Activated naive CD8-positive, alpha-beta T cell (primary cell): ENCODE data around the gene ACKR3.

Source experiments
- H3K27ac Mint-ChIP-seq: one replicate; pipeline ENCODE4 v1.8.0; 2021; ENCODE audit warnings: mixed read lengths
- H3K27me3 Mint-ChIP-seq: one replicate; pipeline ENCODE4 v1.8.0; 2021; ENCODE audit warnings: mixed read lengths
- H3K36me3 Mint-ChIP-seq: one replicate; pipeline ENCODE4 v1.8.0; 2021; ENCODE audit warnings: mixed read lengths
- H3K4me1 Mint-ChIP-seq: one replicate; pipeline ENCODE4 v1.8.0; 2021; ENCODE audit warnings: low read depth, mixed read lengths
- H3K4me3 Mint-ChIP-seq: one replicate; pipeline ENCODE4 v1.8.0; 2021; ENCODE audit warnings: mild to moderate bottlenecking, mixed read lengths
- H3K9me3 Mint-ChIP-seq: one replicate; pipeline ENCODE4 v1.8.0; 2021; ENCODE audit warnings: low read depth, mixed read lengths

The ACKR3 gene

DNA sequence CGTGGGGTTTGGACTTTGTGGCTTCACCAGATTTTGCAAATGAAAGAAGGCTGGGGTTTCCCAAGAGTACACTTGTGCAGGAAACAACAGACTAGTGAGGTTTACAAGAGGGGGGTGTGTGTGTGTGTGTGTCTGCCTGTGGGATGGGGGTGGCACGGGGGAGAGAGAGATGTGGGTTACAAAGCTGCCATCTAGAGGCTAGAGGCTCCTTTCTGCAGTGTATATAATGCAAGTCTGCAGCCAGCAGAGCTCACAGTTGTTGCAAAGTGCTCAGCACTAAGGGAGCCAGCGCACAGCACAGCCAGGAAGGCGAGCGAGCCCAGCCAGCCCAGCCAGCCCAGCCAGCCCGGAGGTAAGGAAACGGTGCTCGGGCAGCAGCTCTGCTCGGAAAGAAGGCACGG lies at the start of gene ACKR3:
TSS of gene ACKR3 (plus strand) at position 253 of the 401 bp plus-strand sequence. CDS start 10,641 bp downstream, outside the sequence.
- H3K27me3 Mint-ChIP-seq = no peaks in the 10 kb centered on the region
- H3K4me1 Mint-ChIP-seq = peaks cover 28% of the 10 kb centered on the region
- H3K9me3 Mint-ChIP-seq = no peaks in the 10 kb centered on the region
- H3K36me3 Mint-ChIP-seq = no peaks in the 10 kb centered on the region
- H3K4me3 Mint-ChIP-seq = peak within 1 kb of the TSS; percentile 85
- peak within 1 kb of the TSS; percentile 16 for H3K27ac Mint-ChIP-seq

DNA sequence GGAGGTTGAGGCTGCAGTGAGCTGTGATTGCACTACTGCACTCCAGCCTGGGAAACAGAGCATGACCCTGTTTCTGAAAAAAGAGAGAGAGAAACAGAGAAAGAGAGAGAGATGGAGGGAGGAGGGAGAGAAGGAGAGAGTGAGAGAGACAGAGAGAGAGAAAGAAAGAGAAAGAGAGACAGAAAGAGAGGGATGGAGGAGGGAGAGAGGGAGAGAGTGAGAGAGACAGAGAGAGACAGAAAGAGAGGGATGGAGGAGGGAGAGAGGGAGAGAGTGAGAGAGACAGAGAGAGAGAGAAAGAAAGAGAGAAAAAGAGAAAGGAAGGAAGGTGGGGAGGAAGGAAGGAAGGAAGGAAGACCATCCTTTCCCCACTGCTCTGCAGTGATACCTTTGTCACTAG lies 48.1 kb upstream of the ACKR3 start:
- Mint-ChIP-seq H3K9me3 (no peaks in the 10 kb centered on the region), H3K4me3 (no peak overlapping the region), H3K27me3 (peaks cover 2% of the 10 kb centered on the region), H3K36me3 (no peaks in the 10 kb centered on the region), H3K27ac (no peak overlapping the region), H3K4me1 (peaks cover 2% of the 10 kb centered on the region)

DNA sequence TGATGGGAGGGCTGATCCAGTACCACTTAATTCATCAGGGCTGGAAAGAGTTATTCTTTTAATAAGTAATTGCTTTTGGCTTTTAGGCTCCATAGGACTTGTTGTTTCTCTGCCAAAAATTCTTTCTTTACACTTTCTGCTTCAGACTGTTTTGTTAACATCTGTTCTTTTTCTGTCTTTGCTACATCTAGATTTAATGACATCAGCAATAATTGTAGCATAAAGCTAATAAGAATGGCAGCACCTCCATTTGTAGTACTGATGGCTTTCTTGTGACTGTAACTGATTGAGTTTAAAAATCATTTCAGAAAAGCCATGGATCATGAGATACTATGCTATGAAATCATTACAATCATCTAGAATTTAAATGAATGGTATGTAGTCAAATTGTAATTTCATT lies 46.4 kb upstream of the ACKR3 start:
- Mint-ChIP-seq H3K4me3 (no peak overlapping the region), H3K27me3 (peaks cover 2% of the 10 kb centered on the region), H3K36me3 (no peaks in the 10 kb centered on the region), H3K4me1 (peaks cover 2% of the 10 kb centered on the region), H3K27ac (no peak overlapping the region), H3K9me3 (no peaks in the 10 kb centered on the region)

DNA sequence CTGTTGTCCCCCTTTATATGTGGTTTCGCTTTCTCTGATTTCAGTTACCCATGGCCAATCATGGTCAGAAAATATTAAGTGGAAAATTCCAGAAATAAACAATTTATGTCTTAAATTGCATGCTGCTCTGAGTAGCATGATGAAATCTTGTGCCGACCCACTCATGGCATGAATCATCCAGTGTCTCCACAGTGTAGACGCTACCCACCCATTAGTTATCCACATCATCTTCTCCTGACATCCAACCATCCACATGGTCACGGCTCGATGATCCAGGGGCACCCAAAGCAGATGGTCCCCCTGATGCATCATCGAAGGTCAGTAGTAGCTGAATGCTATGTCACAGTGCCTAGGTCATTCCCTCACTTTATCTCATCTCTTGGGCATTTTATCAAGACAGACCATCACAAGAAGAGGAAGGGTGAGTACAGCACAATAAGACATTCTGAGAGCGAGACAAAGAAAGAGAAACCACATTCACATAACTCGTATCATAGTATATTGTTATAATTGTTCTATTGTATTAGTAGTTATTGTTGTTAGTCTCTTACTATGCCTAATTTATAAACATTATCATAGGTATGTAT lies 44.1 kb upstream of the ACKR3 start:
- Mint-ChIP-seq H3K9me3 (no peaks in the 10 kb centered on the region), H3K27ac (no peak overlapping the region), H3K4me3 (no peak overlapping the region), H3K36me3 (no peaks in the 10 kb centered on the region), H3K27me3 (peaks cover 2% of the 10 kb centered on the region), H3K4me1 (peaks cover 2% of the 10 kb centered on the region)

DNA sequence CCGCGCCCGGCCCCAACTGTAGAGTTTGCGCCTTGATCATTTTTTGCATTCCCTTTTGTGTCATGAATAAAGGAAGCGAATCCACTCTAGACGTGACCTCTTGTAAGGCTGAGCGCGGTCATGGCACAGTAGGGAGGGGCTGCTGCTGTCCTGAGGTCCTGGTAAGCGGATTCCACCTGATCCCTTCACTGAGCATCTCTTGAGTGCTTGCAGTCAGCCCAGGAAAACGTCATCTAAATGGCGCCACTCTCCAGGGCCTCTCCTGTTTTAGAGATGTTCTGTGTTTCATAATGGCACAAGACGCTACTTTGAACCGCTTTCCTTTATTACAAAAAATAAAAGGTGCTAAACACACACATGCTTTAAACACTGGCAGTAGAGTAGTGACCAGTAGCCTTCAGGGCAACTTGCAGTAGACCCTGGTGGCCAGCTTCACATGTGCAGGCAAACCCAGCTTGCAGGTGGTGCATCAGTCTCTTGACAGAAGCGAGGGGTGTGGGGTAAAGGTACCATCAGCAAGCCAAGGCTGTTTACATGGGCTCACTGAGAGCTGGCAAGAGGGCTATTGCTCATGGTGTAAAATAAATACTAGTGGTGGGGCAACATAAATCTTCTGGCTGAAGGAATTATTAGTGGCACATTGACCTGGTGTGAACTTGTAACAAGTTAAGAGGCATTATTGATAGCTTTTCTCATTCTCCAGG lies 43.0 kb upstream of the ACKR3 start:
- Mint-ChIP-seq H3K36me3 (no peaks in the 10 kb centered on the region), H3K4me3 (no peak overlapping the region), H3K9me3 (no peaks in the 10 kb centered on the region), H3K4me1 (peaks cover 2% of the 10 kb centered on the region), H3K27ac (no peak overlapping the region), H3K27me3 (peaks cover 2% of the 10 kb centered on the region)

DNA sequence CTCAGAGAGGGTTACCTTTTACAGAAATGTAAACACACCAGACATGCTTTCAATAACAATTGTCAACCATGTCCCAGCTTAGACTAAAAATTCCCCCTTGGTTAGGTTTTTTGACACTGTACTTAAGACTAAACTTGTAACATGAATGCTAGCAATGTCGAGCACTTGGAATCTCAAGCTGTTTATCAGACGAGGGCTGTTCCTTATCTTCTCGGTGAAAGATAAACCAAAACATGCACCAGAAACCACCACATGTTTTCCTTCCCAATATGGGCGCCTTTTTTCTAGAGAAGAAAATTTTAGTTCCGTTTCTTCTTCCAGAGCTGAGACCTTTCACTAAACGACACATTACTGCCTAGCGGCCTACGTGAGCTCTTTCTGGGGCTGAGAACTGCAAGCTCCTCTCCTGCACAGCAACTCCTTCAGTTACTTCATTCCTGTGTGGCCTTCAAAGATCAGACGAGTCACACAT lies 42.4 kb upstream of the ACKR3 start:
- no peak overlapping the region for H3K4me3 Mint-ChIP-seq
- peaks cover 2% of the 10 kb centered on the region for H3K27me3 Mint-ChIP-seq
- no peaks in the 10 kb centered on the region for H3K36me3 Mint-ChIP-seq
- H3K27ac Mint-ChIP-seq = no peak overlapping the region
- H3K9me3 Mint-ChIP-seq = no peaks in the 10 kb centered on the region
- H3K4me1 Mint-ChIP-seq = no peaks in the 10 kb centered on the region

DNA sequence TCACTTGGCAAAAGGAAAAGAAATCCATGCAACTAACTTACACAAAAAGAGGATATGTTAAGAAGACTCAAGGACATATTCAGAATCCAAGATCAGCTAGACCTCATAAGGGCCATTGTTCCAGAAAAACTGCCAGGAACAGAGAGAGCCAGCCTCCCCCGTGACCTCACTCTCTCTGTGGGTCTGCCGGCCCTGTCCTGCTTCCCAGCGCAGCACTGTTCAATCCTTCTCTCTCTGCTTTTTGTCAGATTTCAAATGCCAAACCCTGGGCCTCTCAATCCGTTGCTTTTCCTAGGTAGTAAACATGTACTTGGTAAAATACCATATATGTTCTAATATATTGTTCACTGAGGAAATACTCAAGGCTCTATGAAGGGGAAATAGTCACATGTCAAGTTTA lies 40.0 kb upstream of the ACKR3 start:
- H3K27me3 Mint-ChIP-seq = no peaks in the 10 kb centered on the region
- no peak overlapping the region for H3K27ac Mint-ChIP-seq
- H3K9me3 Mint-ChIP-seq = no peaks in the 10 kb centered on the region
- no peaks in the 10 kb centered on the region for H3K36me3 Mint-ChIP-seq
- no peaks in the 10 kb centered on the region for H3K4me1 Mint-ChIP-seq
- no peak overlapping the region for H3K4me3 Mint-ChIP-seq

DNA sequence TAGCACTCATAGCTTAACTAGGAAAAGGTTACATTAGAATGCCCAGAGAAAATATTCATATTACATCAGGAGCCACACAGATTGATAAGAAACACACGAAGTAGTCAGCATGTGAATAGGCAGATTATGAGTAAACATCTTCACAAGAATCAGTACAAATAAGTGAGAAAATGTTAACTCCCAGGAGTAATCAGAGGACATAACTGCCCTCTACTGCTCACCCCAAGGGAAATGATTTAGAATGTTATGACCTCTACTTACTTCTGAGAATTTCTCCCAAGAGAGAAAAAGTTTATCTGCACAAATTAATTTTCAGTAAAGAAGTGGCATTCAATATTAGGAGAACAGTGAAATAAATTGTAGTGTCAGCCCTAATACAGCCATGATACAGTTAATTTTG lies 39.1 kb upstream of the ACKR3 start:
- Mint-ChIP-seq H3K4me1 (peaks cover 4% of the 10 kb centered on the region), H3K27ac (no peak overlapping the region), H3K36me3 (no peaks in the 10 kb centered on the region), H3K27me3 (no peaks in the 10 kb centered on the region), H3K9me3 (no peaks in the 10 kb centered on the region), H3K4me3 (no peak overlapping the region)

DNA sequence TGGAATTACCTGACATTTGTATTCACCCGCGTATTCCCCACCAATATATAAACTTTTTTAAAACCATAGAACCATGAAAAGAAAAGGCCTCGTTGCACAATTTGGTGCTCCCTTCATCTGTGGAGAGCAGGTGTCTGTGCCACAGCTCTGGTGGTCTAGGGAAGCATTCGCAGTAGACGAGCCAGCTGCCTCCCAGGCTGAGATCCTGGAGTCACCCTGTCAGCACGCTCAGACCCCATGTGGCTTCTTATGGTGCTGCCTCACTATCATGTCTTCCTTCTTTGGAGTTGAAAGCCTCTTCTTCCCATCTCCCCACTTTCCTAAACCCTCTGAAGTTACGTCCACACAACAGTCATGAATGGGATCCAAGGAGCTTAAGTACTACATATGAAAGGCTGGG lies 38.4 kb upstream of the ACKR3 start:
- Mint-ChIP-seq H3K9me3 (no peaks in the 10 kb centered on the region), H3K4me1 (peaks cover 11% of the 10 kb centered on the region), H3K36me3 (no peaks in the 10 kb centered on the region), H3K27ac (no peak overlapping the region), H3K27me3 (no peaks in the 10 kb centered on the region), H3K4me3 (no peak overlapping the region)

DNA sequence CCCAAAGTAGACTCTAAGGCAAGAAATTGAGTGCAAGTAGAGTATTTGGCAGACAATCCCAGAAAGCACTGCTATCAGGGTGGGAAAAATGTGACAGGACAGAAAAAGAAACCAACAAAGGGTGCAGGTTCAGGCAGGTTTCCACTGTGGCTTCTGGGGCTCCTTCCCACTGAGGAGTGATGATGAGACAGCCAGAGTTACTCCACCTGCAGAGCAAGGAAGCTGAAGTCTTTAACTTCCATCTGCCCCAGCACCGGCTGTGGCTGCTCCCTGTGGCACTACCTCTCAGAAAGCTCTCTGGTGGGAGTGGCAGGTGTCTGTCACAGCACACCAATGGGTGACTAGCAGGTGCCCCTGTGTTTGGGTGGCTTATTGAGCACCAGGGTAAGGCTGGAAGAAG lies 37.6 kb upstream of the ACKR3 start:
- Mint-ChIP-seq H3K27ac (no peak overlapping the region), H3K36me3 (no peaks in the 10 kb centered on the region), H3K4me3 (no peak overlapping the region), H3K4me1 (peaks cover 19% of the 10 kb centered on the region), H3K9me3 (no peaks in the 10 kb centered on the region), H3K27me3 (no peaks in the 10 kb centered on the region)

DNA sequence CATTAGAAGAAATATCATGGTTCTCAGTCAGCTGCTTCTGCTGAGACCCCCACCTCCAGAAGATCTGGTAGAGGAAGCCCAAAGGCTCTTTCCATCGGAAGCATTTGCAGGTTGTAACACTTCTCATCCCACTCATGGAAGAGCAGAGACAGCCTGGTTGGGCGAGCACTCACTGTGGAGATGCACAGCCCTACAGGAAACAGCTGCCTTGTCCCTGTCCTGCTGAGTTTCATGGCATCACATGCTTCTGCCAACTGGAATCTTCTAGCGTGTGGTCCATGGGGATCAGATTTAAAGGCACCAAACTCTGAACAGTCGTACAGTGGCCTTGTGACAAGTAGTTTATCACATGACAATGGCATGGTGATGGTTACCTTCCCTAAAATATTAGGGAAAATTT lies 36.3 kb upstream of the ACKR3 start:
- Mint-ChIP-seq H3K27me3 (no peaks in the 10 kb centered on the region), H3K4me3 (no peak overlapping the region), H3K4me1 (peaks cover 30% of the 10 kb centered on the region), H3K27ac (no peak overlapping the region), H3K9me3 (no peaks in the 10 kb centered on the region), H3K36me3 (no peaks in the 10 kb centered on the region)

DNA sequence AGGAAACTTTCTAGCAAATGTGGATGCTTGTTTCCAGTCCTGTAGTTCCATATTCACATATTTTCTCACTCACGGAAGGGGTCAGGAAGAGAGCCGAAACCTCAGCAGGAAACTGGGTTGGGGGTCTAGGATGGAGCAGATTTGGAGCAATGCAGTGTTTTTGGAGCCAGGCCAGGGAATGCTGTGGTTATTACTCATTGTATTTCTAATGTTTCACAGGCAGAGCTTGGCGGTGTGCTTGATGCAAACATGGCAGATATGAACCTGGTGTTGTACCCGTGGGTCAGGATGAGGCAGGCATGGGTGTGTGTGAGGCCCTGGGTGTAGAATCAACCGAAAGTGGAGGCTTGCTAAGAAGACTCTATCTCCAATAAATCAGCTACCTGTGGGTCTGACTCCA lies 34.6 kb upstream of the ACKR3 start:
- Mint-ChIP-seq H3K9me3 (no peaks in the 10 kb centered on the region), H3K4me1 (peaks cover 44% of the 10 kb centered on the region), H3K27ac (no peak overlapping the region), H3K27me3 (no peaks in the 10 kb centered on the region), H3K4me3 (peak overlapping the region; percentile 8), H3K36me3 (no peaks in the 10 kb centered on the region)

DNA sequence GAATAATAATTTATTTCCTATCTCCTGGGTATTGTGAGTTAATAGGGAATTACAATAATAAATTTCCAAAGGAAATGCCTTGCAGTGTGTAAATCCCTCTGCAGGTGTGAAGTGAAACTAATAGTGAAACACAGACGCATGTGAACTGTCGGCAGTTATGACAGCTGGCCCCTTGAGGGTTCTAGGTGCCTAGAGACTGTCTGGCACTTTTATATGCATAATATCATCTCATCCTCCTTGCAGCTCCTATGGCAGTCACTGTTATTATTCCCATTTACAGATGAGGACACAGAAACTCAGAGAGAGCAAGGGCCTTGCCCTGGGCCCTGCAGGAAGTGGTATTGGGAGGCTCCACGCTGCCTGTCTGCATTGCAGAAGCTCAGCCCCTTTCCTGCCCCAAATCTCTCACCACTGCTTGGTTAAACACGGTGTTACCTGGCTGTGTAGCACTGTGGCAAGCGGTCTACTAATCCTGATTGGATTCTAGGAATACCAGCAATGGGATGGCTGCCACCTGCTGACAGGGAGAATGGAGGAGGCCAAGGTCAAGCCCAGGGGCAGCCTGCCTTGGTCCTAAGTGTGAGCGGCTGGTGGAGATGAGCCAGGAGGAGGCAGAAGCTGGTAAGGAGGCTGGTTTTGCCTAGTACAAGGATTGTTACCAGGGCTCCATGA lies 32.8 kb upstream of the ACKR3 start:
- peaks cover 63% of the 10 kb centered on the region for H3K4me1 Mint-ChIP-seq
- peak overlapping the region; percentile 98 for H3K27ac Mint-ChIP-seq
- H3K36me3 Mint-ChIP-seq = peaks cover 6% of the 10 kb centered on the region

DNA sequence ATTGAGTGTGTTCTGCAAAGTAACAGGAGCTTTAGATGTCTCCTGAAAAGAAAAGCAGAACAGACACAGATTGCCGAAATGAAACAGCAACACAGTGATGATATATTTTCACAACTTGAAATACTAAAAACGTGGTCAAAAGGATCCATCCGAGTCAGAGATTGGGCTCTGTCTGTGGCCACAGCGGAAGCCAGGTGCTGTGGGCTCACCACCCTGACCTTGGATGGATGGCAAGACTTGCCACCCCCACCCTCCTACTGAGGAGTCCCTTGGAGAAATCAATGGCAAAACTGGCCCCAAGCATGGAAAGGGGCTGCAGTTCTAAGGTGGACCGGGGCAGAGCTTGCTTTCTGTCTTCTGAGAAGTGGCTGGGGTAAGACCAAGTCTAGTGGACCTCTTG lies 31.4 kb upstream of the ACKR3 start:
- Mint-ChIP-seq H3K27me3 (no peaks in the 10 kb centered on the region), H3K4me3 (peak overlapping the region; percentile 94), H3K9me3 (no peaks in the 10 kb centered on the region), H3K27ac (peak overlapping the region; percentile 98), H3K36me3 (peaks cover 9% of the 10 kb centered on the region), H3K4me1 (peaks cover 75% of the 10 kb centered on the region)

More for the DNA sequence above, 32.8 kb upstream of the ACKR3 start:
- Mint-ChIP-seq H3K4me3 (peak overlapping the region; percentile 94), H3K9me3 (no peaks in the 10 kb centered on the region), H3K27me3 (no peaks in the 10 kb centered on the region)

DNA sequence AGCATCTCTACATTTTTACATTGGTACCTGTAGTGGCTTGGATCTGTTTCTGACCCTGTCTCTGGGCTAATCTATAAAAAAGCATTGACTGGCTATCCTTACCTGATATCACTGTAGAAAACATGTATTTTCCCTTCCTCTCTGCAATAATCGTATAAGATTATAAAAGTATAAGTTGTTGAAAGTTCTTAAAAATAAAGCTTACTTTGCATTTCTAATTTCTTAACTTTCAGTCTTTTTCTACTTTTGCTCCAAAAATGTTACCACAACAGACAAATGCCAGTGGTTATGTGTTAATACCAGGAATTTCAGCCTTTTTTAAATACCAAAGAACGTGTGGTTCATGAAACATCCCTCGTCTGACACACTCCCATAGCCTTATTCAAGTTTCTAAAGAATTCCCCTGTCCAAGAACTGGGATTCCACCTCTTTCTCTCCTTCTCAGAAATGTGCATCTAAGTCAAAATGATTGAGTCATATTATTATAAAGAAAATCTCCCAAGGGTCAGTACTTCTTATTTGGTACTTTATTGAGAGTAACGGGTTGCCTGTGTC lies 28.5 kb upstream of the ACKR3 start:
- Mint-ChIP-seq H3K4me1 (peaks cover 90% of the 10 kb centered on the region), H3K9me3 (no peaks in the 10 kb centered on the region), H3K27ac (peak overlapping the region; percentile 81), H3K27me3 (no peaks in the 10 kb centered on the region), H3K36me3 (peaks cover 13% of the 10 kb centered on the region), H3K4me3 (peak overlapping the region; percentile 28)
